NCI-H2227 (cell line): ENCODE results near the gene ABCA7.
"Not testable (repeated sequence)": the region's sequence is repeated elsewhere in the genome, so short reads cannot be mapped to it uniquely, and the experiment has no call there.

Source experiments
- DNase-seq: peaks from one replicate; lab custom pipeline; 2025; ENCODE audit not compliant: unreplicated experiment; lab: John Stamatoyannopoulos, UW

Gene ABCA7

DNA sequence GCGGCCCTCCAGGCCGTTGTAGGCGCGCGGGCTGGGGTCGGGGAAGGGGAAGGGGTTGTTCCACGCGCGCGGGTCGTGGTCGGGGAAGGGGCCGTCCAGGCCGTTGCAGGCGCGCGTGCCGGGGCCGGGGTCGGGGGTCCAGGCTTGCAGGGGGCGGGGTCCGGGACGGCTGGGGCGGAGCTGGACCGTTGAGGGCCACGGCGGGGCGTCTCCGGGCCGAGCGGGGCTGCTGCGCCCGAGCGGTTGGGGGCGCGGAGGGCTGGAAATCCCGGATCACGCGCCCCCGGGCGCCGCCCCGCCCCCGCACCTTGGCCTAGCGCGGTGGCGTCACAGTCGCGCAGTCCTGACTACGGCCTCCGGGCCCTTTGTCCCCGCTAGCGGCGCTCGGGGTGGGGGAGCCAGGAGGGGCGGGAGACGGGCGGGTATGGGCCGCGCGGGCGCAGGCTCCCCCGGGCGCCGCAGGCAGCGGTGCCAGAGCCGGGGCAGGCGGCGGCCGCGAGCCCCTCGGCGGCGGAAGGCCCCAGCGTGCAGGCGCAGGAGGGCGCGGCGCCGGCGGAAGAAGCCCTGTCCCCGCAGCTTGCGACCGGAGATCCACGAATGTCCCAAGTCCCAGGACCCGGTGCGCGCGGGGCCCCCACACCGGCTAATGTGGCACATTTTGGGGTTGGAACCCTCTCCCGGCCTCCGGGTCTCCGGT is 64.6 kb downstream of the ABCA7 start:
- peak; percentile 80 for DNase-seq

- peak; percentile 55 for DNase-seq
Observed at GRCh38 chr19:1105008-1105872, 65.3 kb downstream of the ABCA7 start.

DNA sequence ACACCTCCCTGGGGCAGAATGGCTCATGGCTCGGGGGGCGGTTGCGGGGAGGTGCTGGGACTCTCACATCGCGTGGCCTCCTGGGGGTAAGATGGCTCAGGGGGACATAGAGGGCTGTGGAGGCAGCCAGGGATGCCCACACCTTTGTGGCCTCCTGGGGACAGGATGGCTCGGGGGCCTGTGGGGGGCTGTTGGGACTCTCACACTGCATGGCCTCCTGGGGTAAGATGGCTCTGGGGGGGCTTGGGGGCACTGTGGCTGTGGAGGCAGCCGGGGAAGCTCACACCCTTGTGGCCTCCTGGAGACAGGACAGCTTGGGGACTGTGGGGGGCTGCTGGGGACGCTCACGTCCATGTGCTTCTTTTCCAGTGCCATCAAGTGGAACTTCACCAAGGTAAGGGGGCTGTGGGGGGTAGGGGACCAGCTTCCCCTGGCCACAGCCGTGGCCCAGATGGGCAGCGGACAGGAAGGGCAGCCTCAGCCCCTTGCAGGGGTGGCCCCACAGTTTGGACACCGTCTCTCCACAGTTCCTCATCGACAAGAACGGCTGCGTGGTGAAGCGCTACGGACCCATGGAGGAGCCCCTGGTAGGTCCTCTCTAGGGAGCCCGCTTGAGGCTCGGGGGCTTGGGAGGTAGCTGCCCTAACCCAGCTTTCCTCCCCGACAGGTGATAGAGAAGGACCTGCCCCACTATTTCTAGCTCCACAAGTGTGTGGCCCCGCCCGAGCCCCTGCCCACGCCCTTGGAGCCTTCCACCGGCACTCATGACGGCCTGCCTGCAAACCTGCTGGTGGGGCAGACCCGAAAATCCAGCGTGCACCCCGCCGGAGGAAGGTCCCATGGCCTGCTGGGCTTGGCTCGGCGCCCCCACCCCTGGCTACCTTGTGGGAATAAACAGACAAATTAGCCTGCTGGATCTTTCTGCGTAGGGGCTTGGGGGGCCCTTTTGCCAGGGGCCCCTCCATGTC is 66.2 kb downstream of the ABCA7 start:
- no peak for DNase-seq

GRCh38 chr19:1106841-1107660 is 67.1 kb downstream of the ABCA7 start:
- DNase-seq: no peak

GRCh38 chr19:1107661-1108261 is 67.9 kb downstream of the ABCA7 start:
- no peak for DNase-seq

- DNase-seq: no peak
Observed at GRCh38 chr19:1108291-1109031, 68.6 kb downstream of the ABCA7 start.

DNA sequence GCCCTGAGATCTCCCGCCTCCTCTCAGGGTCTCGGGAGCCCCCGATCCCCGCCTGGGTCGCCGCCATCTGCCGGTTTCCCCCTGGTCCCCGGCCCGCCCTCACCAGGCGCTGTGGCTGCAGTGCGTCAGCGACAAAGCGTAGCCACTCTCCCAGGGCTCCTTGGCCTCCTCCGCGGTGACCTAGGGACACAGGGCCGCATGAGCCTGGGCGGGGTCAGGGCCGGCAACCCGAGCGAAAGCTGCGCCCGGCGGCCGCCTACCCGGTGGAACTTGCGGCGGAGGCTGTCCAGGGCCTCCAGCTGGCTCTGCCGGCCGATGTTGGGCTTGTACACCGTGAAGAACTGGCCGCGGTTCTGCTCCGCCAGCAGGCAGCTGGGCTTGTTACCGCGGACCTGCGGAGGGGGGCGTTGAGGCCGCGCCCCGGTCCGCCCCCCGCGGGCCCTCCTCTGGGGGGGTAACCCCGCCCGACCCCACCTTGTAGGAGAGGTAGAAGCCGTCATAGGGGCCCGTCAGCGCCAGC is 69.2 kb downstream of the ABCA7 start:
- DNase-seq: no peak

GRCh38 chr19:1109697-1110671 is 70.1 kb downstream of the ABCA7 start:
- no peak for DNase-seq

DNA sequence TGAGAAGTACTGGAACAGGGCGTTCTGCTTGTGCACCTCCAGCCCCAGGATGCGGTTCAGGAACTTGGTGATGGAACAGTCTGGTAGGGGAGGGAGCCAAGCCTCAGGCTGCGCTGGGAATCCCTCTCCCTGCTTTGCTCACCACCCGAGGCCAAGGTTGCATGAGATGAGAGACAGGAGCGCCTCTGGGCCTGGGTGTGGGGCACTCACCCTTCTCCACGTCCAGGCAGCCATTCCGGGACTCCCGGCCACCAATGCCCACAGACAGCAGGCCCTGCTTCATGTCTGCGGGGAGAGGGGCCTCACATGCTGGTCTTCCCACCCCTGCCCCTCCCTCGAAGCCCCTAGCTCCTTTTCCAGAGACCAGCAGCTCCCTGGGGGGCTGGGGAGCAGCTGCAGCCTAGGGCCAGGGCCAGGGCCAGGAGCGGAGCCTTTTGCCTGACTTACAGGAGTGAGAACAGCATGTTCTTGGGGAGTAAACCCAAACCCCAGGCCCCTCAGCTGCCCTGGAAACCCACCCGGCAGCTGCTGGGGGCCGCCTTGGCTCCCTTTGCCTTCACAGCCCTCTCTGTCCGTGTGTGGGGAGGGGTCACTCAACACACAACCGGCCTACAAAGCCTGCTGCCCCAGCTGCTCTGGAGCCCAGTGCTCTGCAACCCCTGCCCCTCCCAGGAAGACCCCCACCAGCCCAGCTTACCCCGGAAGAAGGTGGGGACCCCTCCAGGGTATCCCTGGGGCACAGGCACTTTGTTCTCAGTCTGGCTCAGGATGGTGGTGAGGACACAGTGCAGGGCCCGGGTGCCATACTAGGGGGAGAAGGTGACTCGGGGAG is 71.1 kb downstream of the ABCA7 start:
- DNase-seq: no peak

- no peak for DNase-seq
Observed at GRCh38 chr19:1111641-1112267, 71.8 kb downstream of the ABCA7 start.

GRCh38 chr19:1112268-1113029 is 72.5 kb downstream of the ABCA7 start:
- DNase-seq: no peak

- no peak for DNase-seq
Observed at GRCh38 chr19:1113030-1113985, 73.4 kb downstream of the ABCA7 start.

- DNase-seq: no peak
Observed at GRCh38 chr19:1113986-1114483, 74.1 kb downstream of the ABCA7 start.

- not testable (repeated sequence) for DNase-seq
Observed at GRCh38 chr19:1114728-1115127, 74.8 kb downstream of the ABCA7 start.
